SK-N-SH treated with all-trans-retinoic acid at 6 μM for 48 hours (cell line): ENCODE results near the gene SAMMSON.

ENCODE experiments used
- ARNTL ChIP-seq: fragments of 450-650 bp; formaldehyde crosslinking; IDR thresholded peaks from 2 replicates; pipeline ENCODE4 v1.5.0; 2020; ENCODE audit warnings: low read depth, mild to moderate bottlenecking, moderate library complexity, borderline replicate concordance
- ZFP30 ChIP-seq: fragments of 450-650 bp; formaldehyde crosslinking; IDR thresholded peaks from 2 replicates; pipeline ENCODE4 v1.5.0; 2022; ENCODE audit warnings: mild to moderate bottlenecking, moderate library complexity

DNA sequence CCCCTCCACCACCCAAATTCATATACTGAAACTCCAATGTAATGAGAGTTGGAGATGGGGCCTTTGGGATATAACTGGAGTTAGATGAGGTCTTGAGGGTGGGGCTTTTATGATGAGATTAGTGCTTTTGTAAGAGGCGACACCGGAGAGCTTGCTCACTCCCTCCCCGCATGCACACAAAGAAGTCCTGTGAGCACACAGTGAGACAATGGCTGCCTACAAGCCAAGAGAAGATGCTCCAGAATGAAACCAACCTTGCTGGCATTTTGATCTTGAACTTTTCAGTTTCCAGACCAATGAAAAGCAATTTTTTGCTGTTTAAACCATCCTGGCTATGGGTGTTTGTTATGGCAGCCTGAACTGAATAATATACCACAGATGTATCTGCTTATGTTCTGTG, 109.0 kb downstream of the SAMMSON start:
- TF ChIP-seq ZFP30 (CRISPR knock-in tag), result no peak
- TF ChIP-seq ARNTL (CRISPR knock-in tag), result no peak
